GM23338 (cell line): ENCODE data around the gene NSUN3. TPM values are rescaled to one million over a fixed set of nuclear protein-coding genes. Genes with fewer than 3 reads are reported as not detected.

Experiments
- polyA plus RNA-seq: library from polyadenylated mRNA; unstranded; fragments of >200 nt; fragmentation: Nextera tagmentation; extraction: Ambion mirVana; gene quantifications from 2 replicates; pipeline ENCODE4 v1.2.1, GENCODE V29; 2016
- total RNA-seq: library from RNA; depleted of rRNA; stranded (reverse); fragments of >200 nt; shearing (Covaris generic); gene quantifications from 2 replicates; pipeline ENCODE4 v1.2.3, GENCODE V29; 2014; rRNA removed

NSUN3 gene
- total and polyA plus RNA-seq, 2 experiments from 2014 or later: 5.4 to 10.6 TPM

Other genes starting within 250 kb of the NSUN3 start
- gene PROS1, start 89.2 kb upstream of the NSUN3 start, total RNA-seq: 2.5 and 4.1 TPM in 2 replicates
- gene PROS1, start 89.2 kb upstream of the NSUN3 start, polyA plus RNA-seq: 1.1 and 1.8 TPM in 2 replicates
- 7.9 and 8.5 TPM in 2 replicates for gene ARL13B, start 82.9 kb upstream of the NSUN3 start, total RNA-seq
- gene ARL13B, start 82.9 kb upstream of the NSUN3 start, polyA plus RNA-seq: 13.8 and 17.1 TPM in 2 replicates
- gene STX19, start 34.5 kb upstream of the NSUN3 start, total RNA-seq: not detected in 2 replicates
- 0.29 and 0.57 TPM in 2 replicates for gene STX19, start 34.5 kb upstream of the NSUN3 start, polyA plus RNA-seq
- 1.3 and 1.6 TPM in 2 replicates for gene DHFR2, start 145 bp upstream of the NSUN3 start, total RNA-seq
- 0.83 and 1.1 TPM in 2 replicates for gene DHFR2, start 145 bp upstream of the NSUN3 start, polyA plus RNA-seq